HepG2 (cell line): Measurements from ENCODE around the gene ZIK1. TPM values are rescaled to one million over a fixed set of nuclear protein-coding genes. Genes with fewer than 3 reads are reported as not detected.

Experiments used
- CBX2 ChIP-seq, 2 experiments: fragments of 200-600 bp in 1 of 2; sonication (generic); formaldehyde crosslinking in 1 of 2; IDR thresholded peaks; 2 replicates each; pipeline versions ENCODE4 v1.7.0 to v1.8.1; 2018 to 2022; ENCODE audit warnings: low read depth in 2 of 2, low read length in 1 of 2, mild to moderate bottlenecking in 1 of 2, missing genetic modification reagents in 1 of 2
- CHD4 ChIP-seq: fragments of 200-600 bp; sonication (generic); IDR thresholded peaks from 2 replicates; pipeline ENCODE4 v1.7.0; 2017; ENCODE audit warnings: mild to moderate bottlenecking, low read length, borderline replicate concordance
- DR1 ChIP-seq: sonication (generic); formaldehyde crosslinking; IDR thresholded peaks from 2 replicates; pipeline ENCODE4 v1.8.0; 2021; ENCODE audit warnings: mild to moderate bottlenecking, missing genetic modification reagents, inconsistent platforms
- HNRNPL ChIP-seq: fragments of 200-400 bp; formaldehyde crosslinking; IDR thresholded peaks from 2 replicates; pipeline ENCODE4 v1.6.1; 2017; ENCODE audit warnings: mild to moderate bottlenecking, low read depth, low read length
- HOXA5 ChIP-seq: sonication (generic); formaldehyde crosslinking; IDR thresholded peaks from 2 replicates; pipeline ENCODE4 v1.4.0; 2020; ENCODE audit warnings: missing genetic modification reagents
- HOXA7 ChIP-seq: sonication (generic); formaldehyde crosslinking; IDR thresholded peaks from 2 replicates; pipeline ENCODE4 v1.8.1; 2022; ENCODE audit warnings: mild to moderate bottlenecking, missing genetic modification reagents, moderate library complexity
- IKZF1 ChIP-seq: fragments of 450-650 bp; IDR thresholded peaks from 2 replicates; pipeline ENCODE4 v1.7.1; 2016
- KMT2A ChIP-seq: sonication (generic); formaldehyde crosslinking; IDR thresholded peaks from 2 replicates; pipeline ENCODE4 v1.4.0; 2020; ENCODE audit warnings: missing genetic modification reagents
- PPARG ChIP-seq: conservative IDR thresholded peaks from 2 replicates; pipeline ENCODE4 v1.6.1; 2016; ENCODE audit warnings: missing biosample characterization, missing genetic modification reagents
- PRPF4 ChIP-seq: fragments of 200-400 bp; formaldehyde crosslinking; IDR thresholded peaks from 2 replicates; pipeline ENCODE4 v1.6.1; 2016; ENCODE audit warnings: low read length, low read depth; ENCODE audit not compliant: poor library complexity, severe bottlenecking
- REXO4 ChIP-seq: sonication (generic); formaldehyde crosslinking; IDR thresholded peaks from 2 replicates; pipeline ENCODE4 v1.8.0; 2022; ENCODE audit warnings: missing genetic modification reagents, mild to moderate bottlenecking, borderline replicate concordance
- SRY ChIP-seq: sonication (generic); formaldehyde crosslinking; IDR thresholded peaks from 2 replicates; pipeline ENCODE4 v1.8.0; 2022; ENCODE audit warnings: mild to moderate bottlenecking, missing genetic modification reagents
- TCF7L2 ChIP-seq: IDR thresholded peaks from 2 replicates; pipeline ENCODE4 v1.6.1; 2011; ENCODE audit warnings: mild to moderate bottlenecking, low read depth, low read length, moderate library complexity
- THYN1 ChIP-seq: sonication (generic); formaldehyde crosslinking; IDR thresholded peaks from 2 replicates; pipeline ENCODE4 v1.8.1; 2023; ENCODE audit warnings: low read depth, mild to moderate bottlenecking, moderate library complexity, missing genetic modification reagents, borderline replicate concordance
- YY1 ChIP-seq: IDR thresholded peaks from 2 replicates; pipeline ENCODE4 v1.6.1; 2011; ENCODE audit warnings: low read length, low read depth, moderate library complexity, mild to moderate bottlenecking; ENCODE audit not compliant: insufficient read depth, insufficient replicate concordance
- ZNF326 ChIP-seq: sonication (generic); formaldehyde crosslinking; IDR thresholded peaks from 2 replicates; pipeline ENCODE4 v1.4.0; 2020; ENCODE audit warnings: missing genetic modification reagents, borderline replicate concordance
- ZNF567 ChIP-seq: sonication (generic); formaldehyde crosslinking; IDR thresholded peaks from 2 replicates; pipeline ENCODE4 v1.8.1; 2023; ENCODE audit warnings: mild to moderate bottlenecking, missing genetic modification reagents, borderline replicate concordance
- ZNF619 ChIP-seq: sonication (generic); formaldehyde crosslinking; IDR thresholded peaks from 2 replicates; pipeline ENCODE4 v1.4.0; 2020; ENCODE audit warnings: mild to moderate bottlenecking, missing genetic modification reagents
- ZNF646 ChIP-seq: sonication (generic); formaldehyde crosslinking; IDR thresholded peaks from 2 replicates; pipeline ENCODE4 v1.9.0; 2021; ENCODE audit warnings: mild to moderate bottlenecking, missing genetic modification reagents
- ZNF777 ChIP-seq: sonication (generic); formaldehyde crosslinking; IDR thresholded peaks from 2 replicates; pipeline ENCODE4 v1.4.0; 2020; ENCODE audit warnings: missing genetic modification reagents
- ZXDC ChIP-seq: sonication (generic); formaldehyde crosslinking; IDR thresholded peaks from 2 replicates; pipeline ENCODE4 v1.5.0; 2020; ENCODE audit warnings: mild to moderate bottlenecking, missing genetic modification reagents
- polyA plus RNA-seq, 8 experiments: library from polyadenylated mRNA; depleted of rRNA in 3 of 8; stranded (reverse) in 7 of 8; unstranded in 1 of 8; fragments of >200 nt; fragmentation: Illumina TruSeq in 4 of 8; extraction: Trizol in 4 of 8; gene quantifications; 2 replicates each; pipeline versions ENCODE4 v1.2.1 to v1.2.3, GENCODE V29; 2011 to 2016; ENCODE audit warnings: low read depth in 4 of 8, missing spikeins in 1 of 8, mixed read lengths in 1 of 8; ENCODE audit not compliant: insufficient read depth in 1 of 8
- total RNA-seq, 5 experiments: library from RNA; depleted of rRNA; stranded (reverse); fragments of >200 nt; fragmentation: Illumina TruSeq; extraction: Trizol; gene quantifications; 2 replicates each; pipeline ENCODE4 v1.2.3, GENCODE V29; 2016; ENCODE audit warnings: low read depth in 1 of 5

ZIK1 gene
- total and polyA plus RNA-seq, 2 of the 13 experiments (the other 11 are each of a cell fraction or from before 2014, with no cell fraction given), result 2.1 to 7.2 TPM

- TF ChIP-seq CHD4 (no peak), ZXDC (CRISPR knock-in tag) (no peak), DR1 (no peak), TCF7L2 (no peak), KMT2A (peak; percentile 89), HOXA7 (CRISPR knock-in tag) (no peak), THYN1 (no peak), ZNF619 (CRISPR knock-in tag) (no peak; the same call in 1 of the 2 replicates), YY1 (peak; percentile 88), ZNF326 (no peak), IKZF1 (no peak), HNRNPL (no peak), ZNF646 (no peak), CBX2 (IDR thresholded peaks at IDR 0.05; ENCODE audit: low read depth, low read length) (no peak), CBX2 (CRISPR knock-in tag; IDR thresholded peaks at IDR 0.05; ENCODE audit: low read depth) (no peak), SRY (CRISPR knock-in tag) (no peak; the same call in 1 of the 2 replicates), HOXA5 (CRISPR knock-in tag) (peak; percentile 19; the same call in 1 of the 2 replicates), ZNF567 (no peak), PPARG (no peak), ZNF777 (CRISPR knock-in tag) (peak; percentile 74; the same call in 1 of the 2 replicates), PRPF4 (no peak), REXO4 (CRISPR knock-in tag) (no peak)
These were observed 49.3 kb downstream of the ZIK1 start, which contains the start of gene ZNF211 (continued) for GRCh38 chr19:57632987-57633831.
